ENCODE results near the gene RLN3.

- TF ChIP-seq POLR2AphosphoS5 (IDR thresholded peaks at IDR 0.05; ENCODE audit: borderline replicate concordance, low read depth, low read length), result no peak
- TF ChIP-seq EZH2 (IDR thresholded peaks at IDR 0.05), result no peak
Observed at GRCh38 chr19:13995017-13995728, 32.8 kb upstream of the RLN3 start.
